CD4-positive, alpha-beta T cell treated with Interleukin-12 subunit alpha and Interleukin-12 subunit beta, for 1 hour (primary cell): ENCODE results near the gene RBL1.
A peak's percentile ranks its signal among the peaks of the same experiment; 100 is the strongest.
"Not testable (repeated sequence)": the region's sequence is repeated elsewhere in the genome, so short reads cannot be mapped to it uniquely, and the experiment has no call there.

Source experiments
- DNase-seq: peaks from one replicate; pipeline ENCODE4 v3.0.0-alpha.2; 2020

RBL1 gene

GRCh38 chr20:36994221-36994620 is 101.6 kb downstream of the RBL1 start:
- DNase-seq: not testable (repeated sequence)

- DNase-seq: no peak
Measured at GRCh38 chr20:36992802-36993334, 102.9 kb downstream of the RBL1 start.

- DNase-seq: no peak
Measured at GRCh38 chr20:36991703-36992102, 104.1 kb downstream of the RBL1 start.

- DNase-seq: no peak
Measured at GRCh38 chr20:36989797-36990196, 106.0 kb downstream of the RBL1 start.

GRCh38 chr20:36988494-36988966 is 107.3 kb downstream of the RBL1 start:
- DNase-seq: peak; percentile 23

GRCh38 chr20:36984257-36984638 is 111.5 kb downstream of the RBL1 start:
- DNase-seq: no peak

GRCh38 chr20:36975099-36975818 is 120.5 kb downstream of the RBL1 start:
- DNase-seq: peak; percentile 78

GRCh38 chr20:36974660-36975059 is 121.1 kb downstream of the RBL1 start:
- DNase-seq: no peak

GRCh38 chr20:36971103-36971502 is 124.7 kb downstream of the RBL1 start:
- no peak for DNase-seq

GRCh38 chr20:36969478-36970186 is 126.2 kb downstream of the RBL1 start:
- peak; percentile 56 for DNase-seq

GRCh38 chr20:36969051-36969450 is 126.7 kb downstream of the RBL1 start:
- DNase-seq: no peak

- peak; percentile 45 for DNase-seq
Measured at GRCh38 chr20:36967636-36968035, 128.2 kb downstream of the RBL1 start.

GRCh38 chr20:36966965-36967364 is 128.8 kb downstream of the RBL1 start:
- DNase-seq: not testable (repeated sequence)

- DNase-seq: not testable (repeated sequence)
Measured at GRCh38 chr20:36962354-36962941, 133.3 kb downstream of the RBL1 start.

- DNase-seq: no peak
Measured at GRCh38 chr20:36959242-36959641, 136.6 kb downstream of the RBL1 start.

- no peak for DNase-seq
Measured at GRCh38 chr20:36957875-36958667, 137.7 kb downstream of the RBL1 start.

GRCh38 chr20:36956674-36957073 is 139.1 kb downstream of the RBL1 start:
- no peak for DNase-seq

- DNase-seq: no peak
Measured at GRCh38 chr20:36956016-36956415, 139.8 kb downstream of the RBL1 start.

- no peak for DNase-seq
Measured at GRCh38 chr20:36951979-36952738, 143.6 kb downstream of the RBL1 start.

GRCh38 chr20:36951198-36951978 is 144.4 kb downstream of the RBL1 start, which contains the start of gene SAMHD1:
Gene SAMHD1, minus strand, starts transcription at chr20:36951708. Its CDS starts 65 bp downstream, at chr20:36951643.
- peak; percentile 93 for DNase-seq
